ELF-1 (cell line): ENCODE measurements around the gene SIAH3.
"Not testable (repeated sequence)": the region's sequence is repeated elsewhere in the genome, so short reads cannot be mapped to it uniquely, and the experiment has no call there.

Experiments
- DNase-seq: peaks from one replicate; pipeline ENCODE4 v3.0.0-alpha.2; 2016; ENCODE audit warnings: low read depth, low spot score

The SIAH3 gene

GRCh38 chr13:45851171-45851921 lies at the start of gene SIAH3:
TSS of gene SIAH3 (minus strand) at chr13:45851753. CDS start at chr13:45851629, 124 bp downstream.
- peak; percentile 30 for DNase-seq

DNA sequence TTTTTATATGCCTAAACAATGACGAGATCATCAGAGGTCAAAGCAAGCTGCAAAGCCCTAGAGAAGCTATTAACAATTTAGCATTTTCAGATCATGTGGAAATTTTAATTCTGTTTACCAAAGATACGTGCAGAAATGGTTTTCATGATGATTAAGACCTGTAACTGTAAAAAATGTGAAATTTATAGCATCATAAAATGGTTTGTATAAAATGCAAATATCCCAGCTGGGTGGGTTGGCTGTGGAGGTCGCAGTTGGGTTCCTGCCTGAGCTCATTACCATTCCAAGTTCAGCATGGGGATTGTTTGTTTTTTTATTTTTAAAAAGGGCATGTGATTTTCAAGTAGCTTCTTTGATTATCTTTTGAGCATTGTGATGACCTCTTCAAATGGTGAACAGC lies 47.9 kb upstream of the SIAH3 start:
- no peak for DNase-seq

DNA sequence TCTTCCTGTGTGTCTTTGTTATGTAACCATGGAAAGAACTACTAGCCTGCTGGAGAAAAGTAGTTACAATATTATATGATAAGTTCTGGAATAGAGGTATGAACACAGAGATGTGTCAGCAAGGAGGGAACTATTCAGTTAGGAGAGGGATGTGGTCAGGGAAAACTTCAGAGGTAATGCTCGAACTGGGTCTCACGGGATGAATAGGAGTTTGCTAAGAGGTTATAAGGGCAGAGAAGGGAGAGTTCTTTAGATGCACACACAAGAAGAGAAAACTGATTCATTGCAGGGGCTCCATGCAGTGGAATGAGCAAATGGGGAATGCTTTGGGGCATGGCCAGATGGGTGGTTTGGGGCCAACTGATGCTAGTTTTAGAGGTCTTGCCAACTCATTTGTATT lies 46.0 kb upstream of the SIAH3 start:
- no peak for DNase-seq

GRCh38 chr13:45896285-45896684 lies 44.7 kb upstream of the SIAH3 start:
- no peak for DNase-seq

DNA sequence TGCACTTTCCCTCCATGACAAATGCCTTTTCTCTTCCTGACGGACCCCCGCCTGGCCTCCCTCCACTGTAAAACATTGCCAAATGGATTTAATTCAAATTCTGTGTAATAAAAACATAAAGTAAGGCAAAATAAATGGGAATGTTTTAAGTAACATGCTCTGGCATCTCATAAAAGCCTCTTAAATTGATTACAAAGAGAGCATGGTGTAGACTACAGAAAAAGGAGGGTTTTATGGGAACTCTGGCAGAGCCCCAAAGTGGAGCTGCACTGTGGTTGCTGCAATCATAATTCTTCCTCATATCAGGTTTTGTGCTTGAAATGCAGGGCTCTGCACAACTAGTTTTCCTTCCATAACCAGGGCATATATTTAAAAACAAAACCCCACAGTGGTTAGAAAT lies 44.3 kb upstream of the SIAH3 start:
- no peak for DNase-seq

GRCh38 chr13:45892513-45892912 lies 41.0 kb upstream of the SIAH3 start:
- DNase-seq = no peak

- no peak for DNase-seq
Measured at GRCh38 chr13:45889590-45890243, 38.2 kb upstream of the SIAH3 start.

- DNase-seq = no peak
Measured at GRCh38 chr13:45886466-45886865, 34.9 kb upstream of the SIAH3 start.

GRCh38 chr13:45885194-45885593 lies 33.6 kb upstream of the SIAH3 start:
- DNase-seq = no peak

GRCh38 chr13:45882626-45883025 lies 31.1 kb upstream of the SIAH3 start:
- peak; percentile 93 for DNase-seq

GRCh38 chr13:45881353-45881752 lies 29.8 kb upstream of the SIAH3 start:
- DNase-seq = no peak

DNA sequence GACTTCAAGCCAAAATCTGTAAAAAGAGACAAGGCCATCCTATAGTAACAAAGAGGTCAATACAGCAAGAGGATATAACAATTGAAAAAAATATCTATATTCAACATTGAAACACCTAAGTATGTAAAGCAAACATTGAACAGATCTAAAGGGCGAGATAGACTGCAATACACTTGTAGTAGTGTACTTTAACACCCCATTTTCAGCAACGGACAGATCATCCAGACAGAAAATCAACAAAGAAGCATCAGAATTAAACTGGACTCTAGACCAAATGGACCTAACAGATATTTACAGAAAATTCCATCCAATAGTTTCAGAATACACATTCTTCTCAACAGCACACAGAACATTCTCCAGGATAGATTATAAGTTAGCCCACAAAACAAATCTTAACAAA lies 28.7 kb upstream of the SIAH3 start:
- DNase-seq = no peak

GRCh38 chr13:45879666-45880065 lies 28.1 kb upstream of the SIAH3 start:
- DNase-seq = peak; percentile 66

DNA sequence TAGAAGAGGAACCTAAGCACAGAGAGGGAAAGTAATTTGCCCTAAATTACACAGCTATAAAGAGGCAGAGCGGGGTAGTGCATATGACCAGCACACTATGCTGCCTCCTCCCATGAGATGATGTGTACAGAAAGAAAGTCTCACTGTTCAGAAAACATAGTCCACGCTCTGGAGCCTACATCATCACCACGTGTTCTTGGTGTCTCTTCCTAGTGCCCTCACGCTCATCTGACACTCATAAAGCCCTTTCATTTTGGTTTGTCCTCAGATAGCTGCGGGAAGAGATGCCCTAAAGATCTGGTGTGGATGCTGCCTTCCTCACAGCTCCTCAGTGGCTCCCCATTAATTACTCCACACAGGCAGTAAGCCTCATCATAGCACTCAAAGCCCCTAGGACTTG lies 27.4 kb upstream of the SIAH3 start:
- no peak for DNase-seq

- DNase-seq = no peak
Measured at GRCh38 chr13:45876781-45877180, 25.2 kb upstream of the SIAH3 start.

- no peak for DNase-seq
Measured at GRCh38 chr13:45875951-45876350, 24.4 kb upstream of the SIAH3 start.

DNA sequence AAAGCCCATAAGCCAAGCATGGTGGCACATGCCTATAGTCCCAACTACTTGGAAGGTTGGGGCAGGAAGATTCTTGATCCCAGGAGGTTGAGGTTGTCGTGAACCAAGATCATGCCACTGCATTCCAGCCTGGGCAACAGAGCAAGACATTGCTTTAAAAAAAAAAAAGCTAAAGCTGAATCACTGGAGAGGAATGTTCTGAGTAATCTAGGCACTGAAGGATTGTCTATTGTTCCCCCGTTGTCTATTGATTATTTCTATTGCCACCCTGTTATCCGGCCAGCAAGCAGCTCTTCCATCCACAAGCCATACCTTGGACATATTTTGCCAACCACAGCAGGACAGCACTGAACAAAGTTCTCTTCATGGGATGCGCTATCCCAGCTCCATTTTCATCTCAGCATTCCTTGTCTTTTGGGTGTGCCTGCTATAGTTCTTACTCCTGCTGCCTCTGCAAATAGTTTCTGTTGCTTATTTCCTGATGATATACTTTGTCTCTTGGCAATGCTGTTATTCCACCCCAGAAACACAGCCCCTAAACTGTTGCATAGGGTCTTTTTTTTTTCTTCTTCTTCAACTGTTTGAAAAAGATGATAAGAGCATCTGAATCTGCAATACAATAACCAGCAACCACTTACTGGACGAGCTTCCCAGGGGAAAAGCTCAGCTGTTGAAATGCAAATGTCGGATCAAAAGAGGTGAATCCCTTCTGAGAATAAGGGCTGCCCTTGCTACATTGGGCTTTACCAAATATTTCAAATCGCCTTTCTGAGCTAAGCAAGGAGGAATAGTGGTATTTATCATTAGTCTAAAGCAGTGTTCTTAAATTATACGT lies 22.2 kb upstream of the SIAH3 start:
- peak; percentile 44 for DNase-seq

DNA sequence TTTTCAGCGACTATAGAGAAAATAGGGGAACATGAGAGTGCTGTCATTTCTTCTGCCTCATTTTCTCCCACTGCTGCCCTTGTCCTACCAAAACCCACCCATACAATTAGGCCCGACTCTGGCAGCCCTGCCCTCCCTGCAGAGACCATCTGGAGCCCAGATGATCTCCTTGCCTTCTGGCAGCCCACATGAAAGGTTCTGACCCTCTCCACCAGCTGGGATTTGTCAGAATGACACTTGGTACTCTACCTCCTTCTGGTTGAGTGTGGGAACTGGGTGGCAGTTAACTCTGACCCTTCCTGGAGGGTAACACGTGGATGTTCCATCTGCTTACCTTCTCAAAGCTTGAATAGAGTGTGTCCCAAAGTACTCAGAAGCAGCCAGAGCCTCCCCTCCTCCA lies 21.0 kb upstream of the SIAH3 start:
- no peak for DNase-seq

GRCh38 chr13:45871201-45871600 lies 19.6 kb upstream of the SIAH3 start:
- not testable (repeated sequence) for DNase-seq

DNA sequence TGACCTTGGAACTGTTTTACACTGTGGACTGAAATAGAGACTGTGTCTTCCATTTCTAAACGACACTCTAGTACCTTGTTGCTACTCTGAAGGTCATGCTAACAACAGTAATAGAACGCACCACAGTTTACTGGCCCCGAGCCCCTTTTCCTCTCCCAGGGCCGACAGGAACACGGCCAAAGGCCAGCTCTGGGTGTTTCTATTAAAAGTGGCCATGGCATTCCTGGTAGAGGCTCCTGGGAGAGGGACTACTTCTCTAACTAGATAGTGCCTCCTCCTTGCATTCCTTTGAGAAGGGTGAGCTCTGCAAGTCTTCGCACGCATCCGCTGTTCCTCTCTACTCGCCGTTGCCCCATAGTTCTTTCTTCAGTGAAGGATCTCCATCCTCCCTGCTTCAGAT lies 18.7 kb upstream of the SIAH3 start:
- DNase-seq = no peak

GRCh38 chr13:45865414-45865813 lies 13.9 kb upstream of the SIAH3 start:
- DNase-seq = no peak
